Measurements from ENCODE around the gene OSBPL8.
A peak's percentile ranks its signal among the peaks of the same experiment; 100 is the strongest.
"Not testable (repeated sequence)": the region's sequence is repeated elsewhere in the genome, so short reads cannot be mapped to it uniquely, and the experiment has no call there.

Gene OSBPL8

GRCh38 chr12:76368230-76368629 lies 191.3 kb downstream of the OSBPL8 start:
- Histone ChIP-seq H3K9me3 (ENCODE audit: control insufficient read depth, insufficient read depth, low read length) (no peaks in the 10 kb centered on the region), H3K27me3 (ENCODE audit: control insufficient read depth, insufficient read depth, low read length) (no peaks in the 10 kb centered on the region), H3K27ac (ENCODE audit: low read length) (no peak overlapping the region), H3K36me3 (ENCODE audit: control insufficient read depth, insufficient read depth, low read length) (no peaks in the 10 kb centered on the region), H3K4me1 (ENCODE audit: control insufficient read depth, insufficient read depth, low read length) (no peaks in the 10 kb centered on the region), H3K4me3 (ENCODE audit: low read length) (no peak overlapping the region)
- DNase-seq (ENCODE audit: low read depth, low spot score) = no peak
- WGBS (ENCODE audit: insufficient coverage, insufficient read length) = no CpG with 5 or more reads among the region's 1 CpG

GRCh38 chr12:76366163-76366562 lies 193.4 kb downstream of the OSBPL8 start:
- no peaks in the 10 kb centered on the region for H3K27me3 ChIP-seq (ENCODE audit: control insufficient read depth, insufficient read depth, low read length)
- no peak overlapping the region for H3K27ac ChIP-seq (ENCODE audit: low read length)
- no peaks in the 10 kb centered on the region for H3K9me3 ChIP-seq (ENCODE audit: control insufficient read depth, insufficient read depth, low read length)
- no CpG with 5 or more reads among the region's 1 CpG for WGBS (ENCODE audit: insufficient coverage, insufficient read length)
- no peaks in the 10 kb centered on the region for H3K36me3 ChIP-seq (ENCODE audit: control insufficient read depth, insufficient read depth, low read length)
- H3K4me1 ChIP-seq (ENCODE audit: control insufficient read depth, insufficient read depth, low read length) = no peaks in the 10 kb centered on the region
- no peak overlapping the region for H3K4me3 ChIP-seq (ENCODE audit: low read length)
- no peak for DNase-seq (ENCODE audit: low read depth, low spot score)

GRCh38 chr12:76364131-76364530 lies 195.4 kb downstream of the OSBPL8 start:
- no CpG with 5 or more reads among the region's 5 CpGs for WGBS (ENCODE audit: insufficient coverage, insufficient read length)
- H3K36me3 ChIP-seq (ENCODE audit: control insufficient read depth, insufficient read depth, low read length) = not testable (repeated sequence)

GRCh38 chr12:76360316-76360715 lies 199.3 kb downstream of the OSBPL8 start:
- WGBS (ENCODE audit: insufficient coverage, insufficient read length) = no CpG with 5 or more reads among the region's 9 CpGs
- no peaks in the 10 kb centered on the region for H3K9me3 ChIP-seq (ENCODE audit: control insufficient read depth, insufficient read depth, low read length)
- no peaks in the 10 kb centered on the region for H3K4me1 ChIP-seq (ENCODE audit: control insufficient read depth, insufficient read depth, low read length)
- no peaks in the 10 kb centered on the region for H3K36me3 ChIP-seq (ENCODE audit: control insufficient read depth, insufficient read depth, low read length)
- H3K27ac ChIP-seq (ENCODE audit: low read length) = no peak overlapping the region
- no peak overlapping the region for H3K4me3 ChIP-seq (ENCODE audit: low read length)
- no peaks in the 10 kb centered on the region for H3K27me3 ChIP-seq (ENCODE audit: control insufficient read depth, insufficient read depth, low read length)
- no peak for DNase-seq (ENCODE audit: low read depth, low spot score)

More at GRCh38 chr12:76364131-76364530, 195.4 kb downstream of the OSBPL8 start:
- not testable (repeated sequence) for H3K4me3 ChIP-seq (ENCODE audit: low read length); H3K4me1 ChIP-seq (ENCODE audit: control insufficient read depth, insufficient read depth, low read length); H3K9me3 ChIP-seq (ENCODE audit: control insufficient read depth, insufficient read depth, low read length); H3K27ac ChIP-seq (ENCODE audit: low read length); H3K27me3 ChIP-seq (ENCODE audit: control insufficient read depth, insufficient read depth, low read length); DNase-seq (ENCODE audit: low read depth, low spot score)

GRCh38 chr12:76356071-76356470 lies 203.5 kb downstream of the OSBPL8 start:
- Histone ChIP-seq H3K27ac (ENCODE audit: low read length) (no peak overlapping the region), H3K9me3 (ENCODE audit: control insufficient read depth, insufficient read depth, low read length) (no peaks in the 10 kb centered on the region), H3K4me1 (ENCODE audit: control insufficient read depth, insufficient read depth, low read length) (no peaks in the 10 kb centered on the region), H3K36me3 (ENCODE audit: control insufficient read depth, insufficient read depth, low read length) (no peaks in the 10 kb centered on the region), H3K4me3 (ENCODE audit: low read length) (no peak overlapping the region), H3K27me3 (ENCODE audit: control insufficient read depth, insufficient read depth, low read length) (no peaks in the 10 kb centered on the region)
- WGBS (ENCODE audit: insufficient coverage, insufficient read length) = no CpG with 5 or more reads among the region's 1 CpG
- DNase-seq (ENCODE audit: low read depth, low spot score) = no peak

- H3K27ac ChIP-seq (ENCODE audit: low read length) = no peak within 1 kb of the TSS
- no peaks in the 10 kb centered on the region for H3K36me3 ChIP-seq (ENCODE audit: control insufficient read depth, insufficient read depth, low read length)
- no CpG with 5 or more reads among the region's 49 CpGs for WGBS (ENCODE audit: insufficient coverage, insufficient read length)
- peak within 1 kb of the TSS; percentile 90 for H3K4me3 ChIP-seq (ENCODE audit: low read length)
- no peaks in the 10 kb centered on the region for H3K27me3 ChIP-seq (ENCODE audit: control insufficient read depth, insufficient read depth, low read length)
- no peaks in the 10 kb centered on the region for H3K9me3 ChIP-seq (ENCODE audit: control insufficient read depth, insufficient read depth, low read length)
- peak; percentile 63 for DNase-seq (ENCODE audit: low read depth, low spot score)
- no peaks in the 10 kb centered on the region for H3K4me1 ChIP-seq (ENCODE audit: control insufficient read depth, insufficient read depth, low read length)
Observed at GRCh38 chr12:76348079-76348901, 211.3 kb downstream of the OSBPL8 start, which contains the start of gene BBS10. BBS10 (minus strand) TSS chr12:76348415; CDS start chr12:76348358, 57 bp downstream.

- DNase-seq (ENCODE audit: low read depth, low spot score) = no peak
- Histone ChIP-seq H3K36me3 (ENCODE audit: control insufficient read depth, insufficient read depth, low read length) (no peaks in the 10 kb centered on the region), H3K9me3 (ENCODE audit: control insufficient read depth, insufficient read depth, low read length) (no peaks in the 10 kb centered on the region), H3K4me1 (ENCODE audit: control insufficient read depth, insufficient read depth, low read length) (no peaks in the 10 kb centered on the region), H3K27me3 (ENCODE audit: control insufficient read depth, insufficient read depth, low read length) (no peaks in the 10 kb centered on the region), H3K4me3 (ENCODE audit: low read length) (no peak overlapping the region), H3K27ac (ENCODE audit: low read length) (no peak overlapping the region)
- WGBS (ENCODE audit: insufficient coverage, insufficient read length) = no CpG with 5 or more reads among the region's 4 CpGs
Observed at GRCh38 chr12:76346798-76347420, 212.7 kb downstream of the OSBPL8 start.

- no peaks in the 10 kb centered on the region for H3K36me3 ChIP-seq (ENCODE audit: control insufficient read depth, insufficient read depth, low read length)
- no peak overlapping the region for H3K4me3 ChIP-seq (ENCODE audit: low read length)
- DNase-seq (ENCODE audit: low read depth, low spot score) = no peak
- H3K4me1 ChIP-seq (ENCODE audit: control insufficient read depth, insufficient read depth, low read length) = no peaks in the 10 kb centered on the region
- no peaks in the 10 kb centered on the region for H3K27me3 ChIP-seq (ENCODE audit: control insufficient read depth, insufficient read depth, low read length)
- no peaks in the 10 kb centered on the region for H3K9me3 ChIP-seq (ENCODE audit: control insufficient read depth, insufficient read depth, low read length)
- WGBS (ENCODE audit: insufficient coverage, insufficient read length) = no CpG with 5 or more reads among the region's 4 CpGs
- H3K27ac ChIP-seq (ENCODE audit: low read length) = no peak overlapping the region
Observed at GRCh38 chr12:76346236-76346635, 213.3 kb downstream of the OSBPL8 start.

GRCh38 chr12:76345569-76345968 lies 214.0 kb downstream of the OSBPL8 start:
- Histone ChIP-seq H3K27ac (ENCODE audit: low read length) (no peak overlapping the region), H3K4me1 (ENCODE audit: control insufficient read depth, insufficient read depth, low read length) (no peaks in the 10 kb centered on the region), H3K9me3 (ENCODE audit: control insufficient read depth, insufficient read depth, low read length) (no peaks in the 10 kb centered on the region), H3K36me3 (ENCODE audit: control insufficient read depth, insufficient read depth, low read length) (no peaks in the 10 kb centered on the region), H3K27me3 (ENCODE audit: control insufficient read depth, insufficient read depth, low read length) (no peaks in the 10 kb centered on the region), H3K4me3 (ENCODE audit: low read length) (no peak overlapping the region)
- DNase-seq (ENCODE audit: low read depth, low spot score) = no peak
- WGBS (ENCODE audit: insufficient coverage, insufficient read length) = no CpG with 5 or more reads among the region's 1 CpG

GRCh38 chr12:76341436-76342030 lies 218.0 kb downstream of the OSBPL8 start:
- Histone ChIP-seq H3K4me1 (ENCODE audit: control insufficient read depth, insufficient read depth, low read length) (no peaks in the 10 kb centered on the region), H3K4me3 (ENCODE audit: low read length) (no peak overlapping the region), H3K27me3 (ENCODE audit: control insufficient read depth, insufficient read depth, low read length) (no peaks in the 10 kb centered on the region), H3K9me3 (ENCODE audit: control insufficient read depth, insufficient read depth, low read length) (no peaks in the 10 kb centered on the region), H3K27ac (ENCODE audit: low read length) (no peak overlapping the region), H3K36me3 (ENCODE audit: control insufficient read depth, insufficient read depth, low read length) (no peaks in the 10 kb centered on the region)
- DNase-seq (ENCODE audit: low read depth, low spot score) = no peak
- WGBS (ENCODE audit: insufficient coverage, insufficient read length) = no CpG with 5 or more reads among the region's 5 CpGs

Measured in iPS DF 6.9 (cell line).